Measurements from ENCODE around the gene CACNA1C. TPM values are rescaled to one million over a fixed set of nuclear protein-coding genes. Genes with fewer than 3 reads are reported as not detected.

Gene CACNA1C
- total RNA-seq, 4 donors from 2014 or later, result 44.1 to 104 (median 49.4) TPM

DNA sequence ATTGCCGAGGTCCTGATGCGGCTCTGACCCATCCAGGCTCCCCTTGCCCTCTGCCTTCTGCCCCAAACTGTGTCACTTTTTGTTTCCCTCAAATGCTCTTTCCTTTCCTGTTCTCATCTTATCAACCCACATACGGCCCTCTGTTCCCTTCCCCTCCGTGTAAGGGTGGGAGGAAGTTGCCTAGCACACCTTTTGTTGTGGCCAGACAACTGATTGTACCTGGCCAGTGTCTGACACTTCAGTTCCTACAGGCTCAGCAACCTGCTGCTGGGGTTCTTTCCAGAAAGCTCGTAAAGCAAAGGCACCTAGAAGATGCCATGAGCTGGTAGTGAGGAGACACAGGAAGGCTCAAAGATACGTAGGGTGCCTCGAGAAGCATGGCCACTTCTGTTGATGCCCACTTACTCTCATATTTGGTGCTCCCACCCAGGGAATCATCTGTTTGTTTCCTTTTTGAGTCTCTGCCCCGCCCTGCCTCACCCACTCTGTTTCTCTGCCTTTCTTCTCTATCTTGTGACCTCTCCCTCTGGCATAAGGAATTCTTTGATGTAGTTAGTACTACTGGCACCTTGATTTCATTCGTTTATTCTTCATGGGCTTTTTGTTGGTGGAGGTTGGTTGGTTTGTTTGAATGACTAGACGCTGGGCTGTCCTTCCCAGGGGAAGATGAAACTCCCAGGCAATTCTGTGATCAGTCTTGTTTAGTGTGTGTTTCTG is 589.5 kb downstream of the CACNA1C start:
- H3K9me3 ChIP-seq, result no peaks in the 10 kb centered on the region
- no peaks in the 10 kb centered on the region for H3K27me3 ChIP-seq
- no peak overlapping the region for H3K27ac ChIP-seq (replicated peaks in 1 of 4)
- peaks cover 0 to 24% (median 15%) of the 10 kb centered on the region in 4 donors for H3K36me3 ChIP-seq
- DNase-seq (ENCODE audit: extremely low spot score), result no peak
- TF ChIP-seq POLR2AphosphoS5 (IDR thresholded peaks at IDR 0.05) (no peak), POLR2A (IDR thresholded peaks at IDR 0.05; ENCODE audit: low read depth) (no peak), EP300 (IDR thresholded peaks at IDR 0.05) (no peak)
- TF ChIP-seq, protein P1, sequence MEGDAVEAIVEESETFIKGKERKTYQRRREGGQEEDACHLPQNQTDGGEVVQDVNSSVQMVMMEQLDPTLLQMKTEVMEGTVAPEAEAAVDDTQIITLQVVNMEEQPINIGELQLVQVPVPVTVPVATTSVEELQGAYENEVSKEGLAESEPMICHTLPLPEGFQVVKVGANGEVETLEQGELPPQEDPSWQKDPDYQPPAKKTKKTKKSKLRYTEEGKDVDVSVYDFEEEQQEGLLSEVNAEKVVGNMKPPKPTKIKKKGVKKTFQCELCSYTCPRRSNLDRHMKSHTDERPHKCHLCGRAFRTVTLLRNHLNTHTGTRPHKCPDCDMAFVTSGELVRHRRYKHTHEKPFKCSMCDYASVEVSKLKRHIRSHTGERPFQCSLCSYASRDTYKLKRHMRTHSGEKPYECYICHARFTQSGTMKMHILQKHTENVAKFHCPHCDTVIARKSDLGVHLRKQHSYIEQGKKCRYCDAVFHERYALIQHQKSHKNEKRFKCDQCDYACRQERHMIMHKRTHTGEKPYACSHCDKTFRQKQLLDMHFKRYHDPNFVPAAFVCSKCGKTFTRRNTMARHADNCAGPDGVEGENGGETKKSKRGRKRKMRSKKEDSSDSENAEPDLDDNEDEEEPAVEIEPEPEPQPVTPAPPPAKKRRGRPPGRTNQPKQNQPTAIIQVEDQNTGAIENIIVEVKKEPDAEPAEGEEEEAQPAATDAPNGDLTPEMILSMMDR (IDR thresholded peaks at IDR 0.05), result no peak
- no peak overlapping the region for H3K4me3 ChIP-seq
- peaks cover 21 to 41% (median 27%) of the 10 kb centered on the region in 4 donors for H3K4me1 ChIP-seq
- 77% methylated on average over 10 of the region's 10 CpGs for WGBS
- intact Hi-C loops (cut with DNase I), result no loop called here

GRCh38 chr12:2642896-2643425 is 590.2 kb downstream of the CACNA1C start:
- WGBS, result 83% methylated on average over 7 of the region's 7 CpGs

DNA sequence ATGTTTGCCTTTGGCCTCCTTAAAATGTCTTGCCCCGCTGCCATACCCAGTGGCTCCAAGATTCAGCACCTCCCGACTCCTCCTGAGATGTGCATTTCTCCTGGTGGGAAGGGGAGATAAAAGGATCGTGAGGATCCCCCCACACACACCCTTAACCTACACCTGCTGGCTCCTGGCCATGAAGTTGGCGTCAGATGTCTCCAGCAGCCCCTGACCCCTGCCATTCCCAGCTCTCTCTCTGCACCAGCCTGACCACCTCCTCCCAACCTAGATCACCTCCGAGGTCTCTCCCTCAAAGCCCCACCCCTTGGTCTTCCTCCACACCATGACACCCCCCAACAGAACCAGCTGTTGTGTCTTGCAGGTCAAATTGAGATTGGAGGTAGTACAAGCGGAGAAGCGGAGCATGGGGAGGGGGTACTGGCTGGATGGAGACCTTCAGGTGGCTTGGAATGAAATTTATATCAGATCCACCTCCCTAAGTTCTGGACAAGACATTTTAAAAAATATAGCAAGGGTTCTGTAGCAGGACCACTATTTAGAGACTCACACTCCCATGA is 590.9 kb downstream of the CACNA1C start:
- WGBS, result 92% methylated on average over 7 of the region's 7 CpGs
- H3K4me1 ChIP-seq, result peaks cover 21 to 41% (median 28%) of the 10 kb centered on the region in 4 donors
- H3K9me3 ChIP-seq, result no peaks in the 10 kb centered on the region
- H3K4me3 ChIP-seq, result no peak overlapping the region
- H3K36me3 ChIP-seq, result peaks cover 0 to 20% (median 12%) of the 10 kb centered on the region in 4 donors
- no peak for DNase-seq (ENCODE audit: extremely low spot score)
- intact Hi-C loops (cut with DNase I), result no loop called here
- H3K27ac ChIP-seq (replicated peaks in 1 of 4), result no peak overlapping the region
- no peaks in the 10 kb centered on the region for H3K27me3 ChIP-seq
- TF ChIP-seq EP300 (IDR thresholded peaks at IDR 0.05) (no peak), POLR2AphosphoS5 (IDR thresholded peaks at IDR 0.05) (no peak), POLR2A (IDR thresholded peaks at IDR 0.05; ENCODE audit: low read depth) (no peak)
- TF ChIP-seq, protein P1 (IDR thresholded peaks at IDR 0.05), result no peak

More at GRCh38 chr12:2642896-2643425, 590.2 kb downstream of the CACNA1C start:
- intact Hi-C loops (cut with DNase I), result no loop called here
- no peak for DNase-seq (ENCODE audit: extremely low spot score)
- Histone ChIP-seq H3K9me3 (no peaks in the 10 kb centered on the region), H3K36me3 (peaks cover 0 to 24% (median 15%) of the 10 kb centered on the region in 4 donors), H3K4me3 (no peak overlapping the region), H3K27ac (replicated peaks in 1 of 4) (no peak overlapping the region), H3K27me3 (no peaks in the 10 kb centered on the region), H3K4me1 (peaks cover 21 to 41% (median 27%) of the 10 kb centered on the region in 4 donors)
- TF ChIP-seq EP300 (IDR thresholded peaks at IDR 0.05) (no peak), POLR2A (IDR thresholded peaks at IDR 0.05; ENCODE audit: low read depth) (no peak), POLR2AphosphoS5 (IDR thresholded peaks at IDR 0.05) (no peak)
- TF ChIP-seq, protein P1 (IDR thresholded peaks at IDR 0.05), result no peak

DNA sequence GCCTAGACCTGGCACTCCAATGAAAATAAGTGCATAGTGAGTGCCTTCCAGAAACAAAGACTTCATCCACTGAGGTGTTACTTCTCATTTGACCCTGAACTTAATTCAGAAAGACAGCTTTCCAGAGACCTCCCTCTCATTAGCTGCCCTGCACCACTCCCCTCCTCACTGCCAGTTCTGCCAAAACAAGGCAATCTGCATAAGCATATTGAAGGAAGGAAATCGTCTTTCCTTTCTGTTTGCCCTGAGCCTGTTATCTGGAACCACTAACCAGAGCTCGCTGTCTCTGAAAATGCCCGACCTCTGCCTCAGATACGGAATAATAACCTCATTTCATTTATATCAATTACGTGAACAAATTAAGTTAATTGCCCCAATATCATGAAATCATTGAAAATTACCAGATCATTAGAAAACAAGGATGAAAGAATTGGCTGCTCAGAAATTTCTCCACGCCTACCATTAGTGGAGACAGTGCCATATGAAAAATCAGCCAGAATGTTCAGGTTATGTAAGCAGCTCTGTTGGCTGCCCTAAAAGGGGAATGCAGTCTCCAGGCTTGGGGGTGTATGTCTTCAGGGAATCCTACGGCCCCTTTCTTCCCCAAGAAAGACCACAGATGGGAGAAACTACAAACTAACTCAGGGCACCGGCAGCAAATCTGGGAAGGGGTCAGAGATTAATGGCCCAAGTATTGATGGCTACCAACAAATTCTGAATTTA is 592.1 kb downstream of the CACNA1C start:
- 70% methylated on average over 8 of the region's 8 CpGs for WGBS
- H3K9me3 ChIP-seq, result no peaks in the 10 kb centered on the region
- peaks cover 21 to 47% (median 38%) of the 10 kb centered on the region in 4 donors for H3K4me1 ChIP-seq
- no peak overlapping the region for H3K4me3 ChIP-seq
- H3K27me3 ChIP-seq, result no peaks in the 10 kb centered on the region
- no peak overlapping the region for H3K27ac ChIP-seq (replicated peaks in 1 of 4)
- no peak for DNase-seq (ENCODE audit: extremely low spot score)
- TF ChIP-seq POLR2A (IDR thresholded peaks at IDR 0.05; ENCODE audit: low read depth), result no peak
- TF ChIP-seq POLR2AphosphoS5 (IDR thresholded peaks at IDR 0.05), result no peak
- TF ChIP-seq, protein P1 (IDR thresholded peaks at IDR 0.05), result no peak
- TF ChIP-seq EP300 (IDR thresholded peaks at IDR 0.05), result no peak
- peaks cover 0 to 9% (median 3%) of the 10 kb centered on the region in 4 donors for H3K36me3 ChIP-seq
- intact Hi-C loops (cut with DNase I), result no loop called here
